Measurements from ENCODE around the gene KRT74.

DNA sequence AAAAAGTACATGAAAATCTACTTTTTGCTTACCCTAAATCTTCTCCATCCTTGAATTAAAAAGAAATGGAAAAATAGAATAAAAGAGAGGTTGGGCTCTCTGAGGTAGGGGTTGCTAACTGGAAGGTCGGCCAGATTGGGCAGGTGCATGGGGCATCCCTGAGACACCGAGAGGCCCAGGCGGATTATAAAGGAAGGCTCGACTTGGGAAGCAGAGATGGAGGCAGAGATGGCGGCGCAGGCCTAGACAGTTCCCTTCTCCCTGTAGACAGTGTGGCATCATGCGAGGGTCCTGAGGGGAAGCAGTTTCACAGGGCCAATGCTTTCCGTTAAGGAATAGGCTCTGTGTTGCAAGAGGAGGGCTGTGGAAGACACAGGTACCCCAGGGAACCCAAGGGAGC lies 3.7 kb upstream of the KRT74 start:
- no peak for TF ChIP-seq SUZ12 (IDR thresholded peaks at IDR 0.05; ENCODE audit: extremely low read depth, insufficient read depth, insufficient read length)
- no peak for TF ChIP-seq YY1 (IDR thresholded peaks at IDR 0.05; ENCODE audit: insufficient read depth, insufficient read length)

Measured in NT2/D1 (cell line).